ENCODE measurements around the gene GRM7. TPM values are rescaled to one million over a fixed set of nuclear protein-coding genes. Genes with fewer than 3 reads are reported as not detected.

GRM7 gene
- total RNA-seq, 1 experiment from 2014 or later: 0.28 TPM

DNA sequence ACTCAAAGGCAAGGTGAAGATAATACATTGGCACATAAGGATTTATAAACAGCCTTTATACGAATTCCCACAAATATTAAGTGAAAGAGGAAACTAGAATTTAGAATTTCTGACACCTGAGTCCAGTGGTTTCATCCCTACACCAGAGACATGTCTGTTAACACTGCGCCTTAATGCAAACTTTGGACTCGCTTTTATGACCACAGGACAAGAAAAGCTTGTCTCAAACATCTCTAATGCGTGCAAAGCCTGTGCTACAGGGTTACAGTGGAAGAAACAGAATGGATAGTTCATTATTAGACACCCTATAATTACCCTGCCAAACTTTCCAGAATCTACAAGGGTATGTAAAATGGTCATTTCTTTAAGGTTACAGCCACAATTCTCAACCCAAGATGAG lies 802.9 kb downstream of the GRM7 start:
- Mint-ChIP-seq H3K4me3 (no peak overlapping the region), H3K4me1 (peaks cover 3% of the 10 kb centered on the region in 2 experiments; a peak in 1 of 4 replicates), H3K27me3 (ENCODE audit: low read depth) (no peaks in the 10 kb centered on the region), H3K36me3 (ENCODE audit: insufficient read depth in 1 of 3, low read depth in 3 of 3) (no peaks in the 10 kb centered on the region; a peak in 1 of 7 replicates), H3K9me3 (no peaks in the 10 kb centered on the region; a peak in 1 of 5 replicates), H3K27ac (no peak overlapping the region)
- H3K27ac ChIP-seq (ENCODE audit: insufficient read length, low read depth, low read length): no peak overlapping the region
- no peak overlapping the region for H3K18ac ChIP-seq (ENCODE audit: insufficient read length, low read depth, low read length)
- WGBS (ENCODE audit: extremely low coverage, insufficient read length, low lambda C conversion rate): no CpG with 5 or more reads among the region's 4 CpGs
- H3K4me1 ChIP-seq (ENCODE audit: insufficient read depth, low read length): no peaks in the 10 kb centered on the region
- H3K79me1 ChIP-seq (ENCODE audit: insufficient read depth, low read depth, low read length, poor library complexity, severe bottlenecking): no peaks in the 10 kb centered on the region
- H4K8ac ChIP-seq (replicated peaks; ENCODE audit: insufficient read length, low read depth, low read length): no peak overlapping the region
- H3K4me2 ChIP-seq (ENCODE audit: insufficient read depth, insufficient read length, low read length): no peak overlapping the region
- H2BK5ac ChIP-seq (ENCODE audit: insufficient read length, low read length): no peak overlapping the region
- H3K23ac ChIP-seq (ENCODE audit: insufficient read length, low read depth, low read length): no peak overlapping the region
- no peak overlapping the region for H2BK120ac ChIP-seq (ENCODE audit: low read depth, low read length, poor library complexity, severe bottlenecking)
- no peak overlapping the region for H3K14ac ChIP-seq (ENCODE audit: insufficient read depth, low read length)
- TF ChIP-seq CTCF (conservative IDR thresholded peaks at IDR 0.05): no peak
- H2BK12ac ChIP-seq (ENCODE audit: insufficient read length, low read depth, low read length): no peak overlapping the region
- H2AFZ ChIP-seq (ENCODE audit: low read length): no peak overlapping the region
- H4K91ac ChIP-seq (ENCODE audit: insufficient read length, low read depth, low read length): no peak overlapping the region
- no peak for DNase-seq
- no peak overlapping the region for H2BK15ac ChIP-seq (ENCODE audit: low read depth, low read length)
- no peak overlapping the region for H3T11ph ChIP-seq (ENCODE audit: low read length)
- H3K23me2 ChIP-seq (ENCODE audit: insufficient read length, low read depth, low read length, poor library complexity, severe bottlenecking): no peaks in the 10 kb centered on the region
- H3K79me2 ChIP-seq (ENCODE audit: insufficient read depth, low read length): no peaks in the 10 kb centered on the region
- H3K9ac ChIP-seq (ENCODE audit: extremely low read depth, insufficient read length, low read length): no peak overlapping the region
- no peaks in the 10 kb centered on the region for H3K27me3 ChIP-seq (ENCODE audit: insufficient read depth, low read length)
- H2AK5ac ChIP-seq (ENCODE audit: insufficient read length, low read length): no peak overlapping the region
- no peak overlapping the region for H2BK20ac ChIP-seq (ENCODE audit: low read depth, low read length, poor library complexity, severe bottlenecking)
- no peaks in the 10 kb centered on the region for H4K20me1 ChIP-seq (ENCODE audit: control insufficient read depth, insufficient read depth, insufficient read length)
- H4K5ac ChIP-seq (ENCODE audit: insufficient read length, low read depth, low read length): no peak overlapping the region
- H3K9me3 ChIP-seq (ENCODE audit: control insufficient read depth, low read depth, low read length): no peaks in the 10 kb centered on the region
- H3K56ac ChIP-seq (ENCODE audit: insufficient read length, low read depth, low read length): no peak overlapping the region
- H3K4ac ChIP-seq (ENCODE audit: low read depth, low read length): no peak overlapping the region
